ENCODE data around the gene PUS10.

PUS10 gene

DNA sequence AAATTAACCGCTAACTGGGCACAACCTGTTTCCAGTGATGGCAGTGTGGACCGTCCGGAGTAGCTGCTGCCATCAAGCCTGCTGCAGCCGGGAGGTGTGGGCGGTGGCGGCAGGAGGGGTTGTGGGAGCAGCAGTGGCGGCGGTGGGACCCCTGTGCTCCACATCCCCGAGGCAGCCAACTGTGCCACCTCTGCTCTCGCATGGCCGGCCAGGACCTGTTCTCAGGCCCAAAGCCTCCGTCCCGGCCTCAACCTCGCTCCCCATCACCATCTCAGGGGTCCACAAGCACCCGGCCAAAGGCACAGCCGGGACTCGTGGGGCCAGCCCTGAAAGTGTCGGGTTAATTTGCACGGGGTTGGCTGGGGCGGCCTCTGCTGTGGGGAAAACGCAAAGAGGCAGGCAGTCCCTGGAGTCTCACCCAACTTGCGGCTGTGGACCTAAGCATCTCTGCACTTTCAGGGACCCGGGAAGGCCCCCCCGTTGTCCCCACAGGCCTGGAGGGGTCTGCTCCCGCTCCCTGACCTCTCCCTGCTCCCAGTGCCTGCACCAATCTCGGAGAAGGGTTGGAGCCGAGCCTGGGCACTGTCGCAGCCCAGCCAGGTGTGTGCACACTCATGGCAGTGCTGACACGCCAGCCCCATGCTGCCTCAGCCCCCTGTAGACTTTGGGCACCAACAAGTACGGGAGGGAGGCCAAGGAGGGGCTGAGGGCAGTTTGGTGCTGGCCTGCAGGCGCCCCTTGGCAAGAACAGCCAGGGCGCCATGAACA, 45.0 kb downstream of the PUS10 start:
- no peak overlapping the region for H3K4me3 ChIP-seq (replicated peaks; ENCODE audit: low read depth, low read length)
- TF ChIP-seq, protein P1, sequence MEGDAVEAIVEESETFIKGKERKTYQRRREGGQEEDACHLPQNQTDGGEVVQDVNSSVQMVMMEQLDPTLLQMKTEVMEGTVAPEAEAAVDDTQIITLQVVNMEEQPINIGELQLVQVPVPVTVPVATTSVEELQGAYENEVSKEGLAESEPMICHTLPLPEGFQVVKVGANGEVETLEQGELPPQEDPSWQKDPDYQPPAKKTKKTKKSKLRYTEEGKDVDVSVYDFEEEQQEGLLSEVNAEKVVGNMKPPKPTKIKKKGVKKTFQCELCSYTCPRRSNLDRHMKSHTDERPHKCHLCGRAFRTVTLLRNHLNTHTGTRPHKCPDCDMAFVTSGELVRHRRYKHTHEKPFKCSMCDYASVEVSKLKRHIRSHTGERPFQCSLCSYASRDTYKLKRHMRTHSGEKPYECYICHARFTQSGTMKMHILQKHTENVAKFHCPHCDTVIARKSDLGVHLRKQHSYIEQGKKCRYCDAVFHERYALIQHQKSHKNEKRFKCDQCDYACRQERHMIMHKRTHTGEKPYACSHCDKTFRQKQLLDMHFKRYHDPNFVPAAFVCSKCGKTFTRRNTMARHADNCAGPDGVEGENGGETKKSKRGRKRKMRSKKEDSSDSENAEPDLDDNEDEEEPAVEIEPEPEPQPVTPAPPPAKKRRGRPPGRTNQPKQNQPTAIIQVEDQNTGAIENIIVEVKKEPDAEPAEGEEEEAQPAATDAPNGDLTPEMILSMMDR (IDR thresholded peaks at IDR 0.05; ENCODE audit: low read length, missing control alignments) = no peak
- no peak for DNase-seq (ENCODE audit: low read depth)

DNA sequence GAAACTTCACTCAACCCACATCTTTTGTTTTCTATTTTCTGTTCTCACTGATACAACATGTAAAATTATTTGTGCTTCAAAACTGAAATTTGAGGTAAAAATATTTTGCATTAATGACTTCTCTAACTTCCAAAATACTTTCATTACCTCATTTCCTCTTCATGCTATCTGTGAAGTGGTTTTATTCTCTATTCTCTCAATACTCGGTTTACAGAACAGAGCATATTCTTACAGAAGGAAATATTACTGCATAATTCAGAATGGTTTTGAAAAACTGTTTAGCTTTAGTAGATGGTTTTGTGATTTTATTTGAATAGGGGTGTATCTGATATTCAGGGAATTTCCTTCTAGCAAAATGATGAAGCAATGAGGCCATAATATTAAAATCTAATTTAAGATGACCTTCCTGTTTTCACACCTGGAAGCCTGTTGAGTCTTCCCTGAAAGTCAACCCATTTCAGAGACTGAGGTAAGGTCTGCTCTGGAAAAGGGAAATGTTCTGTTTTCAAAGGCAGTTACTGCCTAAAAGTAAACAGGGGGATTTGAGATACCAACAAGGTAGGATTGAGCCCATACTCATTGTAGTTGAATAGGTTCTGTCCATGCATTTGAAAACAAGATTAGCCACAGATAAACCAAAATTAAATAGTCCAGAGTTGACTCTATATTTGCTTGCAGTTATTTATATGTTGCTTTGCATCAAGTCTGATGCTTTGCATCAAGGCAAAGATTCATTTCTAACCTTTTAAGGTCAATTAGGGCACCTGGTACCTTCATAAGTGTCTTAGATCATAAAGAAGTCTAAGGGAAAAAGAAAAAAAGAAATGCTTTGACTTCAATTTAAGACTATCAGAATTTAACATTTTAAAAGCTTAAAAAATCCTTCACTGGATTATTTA, 51.3 kb downstream of the PUS10 start:
- DNase-seq (ENCODE audit: low read depth) = no peak
- TF ChIP-seq, protein P1 (IDR thresholded peaks at IDR 0.05; ENCODE audit: low read length, missing control alignments) = no peak
- no peak overlapping the region for H3K4me3 ChIP-seq (replicated peaks; ENCODE audit: low read depth, low read length)

DNA sequence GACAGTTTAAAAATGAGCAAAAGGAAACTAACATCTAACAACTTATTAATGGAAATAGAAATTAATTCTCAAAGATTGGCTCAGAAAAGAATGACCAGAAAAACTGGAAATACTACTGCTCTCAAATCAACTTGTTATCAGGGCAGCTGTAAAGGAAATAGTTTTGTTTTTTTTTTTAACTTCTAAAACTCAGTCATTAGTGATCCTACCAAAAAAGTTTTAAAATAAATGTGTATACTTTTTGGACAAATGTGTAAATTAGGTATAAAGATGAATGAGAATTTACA, 52.6 kb downstream of the PUS10 start:
- no peak for DNase-seq (ENCODE audit: low read depth)
- TF ChIP-seq, protein P1 (IDR thresholded peaks at IDR 0.05; ENCODE audit: low read length, missing control alignments) = no peak
- H3K4me3 ChIP-seq (replicated peaks; ENCODE audit: low read depth, low read length) = no peak overlapping the region

DNA sequence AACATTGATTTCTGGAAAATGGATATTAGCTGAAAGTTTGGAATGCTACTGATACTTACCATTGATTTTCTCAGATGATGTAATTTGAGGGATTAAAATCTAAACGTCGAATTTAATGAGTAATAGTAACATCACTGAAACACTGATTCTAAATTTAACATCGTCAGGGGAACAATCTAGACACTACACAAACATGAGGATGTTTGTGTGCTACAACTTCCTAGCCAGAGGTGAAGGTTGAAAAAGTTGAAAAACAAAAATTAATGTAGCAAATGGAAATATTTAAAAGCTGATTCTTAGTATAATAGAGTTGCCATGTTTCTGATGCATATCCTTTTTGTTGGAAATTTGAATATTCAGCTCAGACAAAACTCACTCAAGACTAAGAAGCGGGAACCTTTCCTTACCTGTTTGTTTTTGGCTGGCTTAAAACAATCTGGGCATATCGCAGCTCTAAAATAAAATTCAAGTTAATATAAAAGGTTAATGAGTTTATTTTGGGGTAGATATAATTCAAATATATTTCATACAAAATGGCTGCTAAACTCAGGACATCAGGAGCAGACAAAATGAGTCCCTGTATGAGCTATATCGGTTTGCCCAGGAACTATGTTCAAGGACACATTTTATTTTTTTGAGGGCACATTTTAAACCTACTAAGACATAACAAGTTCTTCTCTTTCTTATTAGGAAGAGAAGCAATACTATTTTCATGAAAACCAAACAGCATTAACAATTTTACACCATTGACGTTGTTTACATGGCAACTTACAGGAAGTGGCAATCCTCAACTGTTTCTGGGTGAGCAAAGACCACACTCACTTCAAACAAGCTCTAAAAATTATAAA, 53.2 kb downstream of the PUS10 start:
- DNase-seq (ENCODE audit: low read depth) = no peak
- TF ChIP-seq, protein P1 (IDR thresholded peaks at IDR 0.05; ENCODE audit: low read length, missing control alignments) = no peak
- H3K4me3 ChIP-seq (replicated peaks; ENCODE audit: low read depth, low read length) = no peak overlapping the region

DNA sequence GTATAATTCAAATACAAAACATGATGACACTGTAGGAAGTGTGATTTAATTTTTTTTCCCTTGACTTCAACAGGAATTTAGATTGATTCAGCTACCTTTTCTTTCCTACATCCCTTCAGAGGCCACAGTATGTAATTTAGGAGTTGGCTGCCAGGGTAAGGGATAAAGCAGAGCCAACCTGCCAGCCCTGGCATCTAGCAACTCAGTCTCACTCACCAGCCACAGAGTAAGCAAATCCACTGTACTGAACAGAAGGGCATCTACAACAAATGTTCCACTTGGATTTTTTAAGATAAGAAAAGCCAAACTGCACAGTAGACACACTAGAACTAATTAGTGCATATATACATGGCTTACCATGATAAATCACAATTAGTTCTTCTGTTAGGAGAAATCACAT, 54.9 kb downstream of the PUS10 start:
- TF ChIP-seq, protein P1 (IDR thresholded peaks at IDR 0.05; ENCODE audit: low read length, missing control alignments) = no peak
- no peak for DNase-seq (ENCODE audit: low read depth)
- no peak overlapping the region for H3K4me3 ChIP-seq (replicated peaks; ENCODE audit: low read depth, low read length)

DNA sequence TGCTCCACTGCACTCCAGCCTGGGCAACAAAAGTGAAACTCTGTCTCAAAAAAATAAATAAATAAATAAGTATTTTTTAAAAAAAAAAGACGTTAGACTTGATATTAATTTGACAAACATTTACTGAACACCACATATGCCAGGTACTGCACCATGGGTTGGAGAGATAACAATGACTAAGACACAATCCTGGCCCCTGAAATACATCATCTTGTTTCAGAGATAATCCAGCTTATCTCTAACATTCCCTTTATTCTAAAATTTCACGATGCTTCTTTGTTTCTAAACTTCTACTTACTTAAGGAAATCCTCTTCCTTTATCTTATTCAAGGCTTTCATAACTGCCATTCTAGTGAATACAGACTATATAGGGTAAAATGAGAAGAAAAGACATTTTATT, 55.5 kb downstream of the PUS10 start:
- H3K4me3 ChIP-seq (replicated peaks; ENCODE audit: low read depth, low read length) = no peak overlapping the region
- TF ChIP-seq, protein P1 (IDR thresholded peaks at IDR 0.05; ENCODE audit: low read length, missing control alignments) = no peak

More for the DNA sequence above, 55.5 kb downstream of the PUS10 start:
- DNase-seq (ENCODE audit: low read depth) = no peak

All from fibroblast of pulmonary artery (primary cell).